NCI-H128 (cell line): ENCODE results near the gene JMJD6.
"Not testable (repeated sequence)": the region's sequence is repeated elsewhere in the genome, so short reads cannot be mapped to it uniquely, and the experiment has no call there.

Source experiments
- DNase-seq: peaks from one replicate; lab custom pipeline; 2025; ENCODE audit not compliant: unreplicated experiment; lab: John Stamatoyannopoulos, UW

The JMJD6 gene

GRCh38 chr17:76700270-76700616 lies 26.2 kb downstream of the JMJD6 start:
- no peak for DNase-seq

GRCh38 chr17:76698466-76698977 lies 27.9 kb downstream of the JMJD6 start:
- DNase-seq: not testable (repeated sequence)

GRCh38 chr17:76697702-76698465 lies 28.5 kb downstream of the JMJD6 start:
- DNase-seq: no peak

GRCh38 chr17:76696763-76697701 lies 29.4 kb downstream of the JMJD6 start:
- DNase-seq: no peak

GRCh38 chr17:76695059-76695831 lies 31.2 kb downstream of the JMJD6 start:
- DNase-seq: no peak

- no peak for DNase-seq
Observed at GRCh38 chr17:76691379-76692191, 34.8 kb downstream of the JMJD6 start.

- no peak for DNase-seq
Observed at GRCh38 chr17:76690596-76691280, 35.7 kb downstream of the JMJD6 start.

- DNase-seq: no peak
Observed at GRCh38 chr17:76689859-76690258, 36.5 kb downstream of the JMJD6 start.

GRCh38 chr17:76688165-76688622 lies 38.2 kb downstream of the JMJD6 start:
- no peak for DNase-seq

- no peak for DNase-seq
Observed at GRCh38 chr17:76687298-76688164, 38.9 kb downstream of the JMJD6 start.

GRCh38 chr17:76686538-76687297 lies 39.7 kb downstream of the JMJD6 start:
- DNase-seq: no peak

GRCh38 chr17:76685846-76686245 lies 40.6 kb downstream of the JMJD6 start:
- DNase-seq: no peak

GRCh38 chr17:76685366-76685765 lies 41.0 kb downstream of the JMJD6 start:
- no peak for DNase-seq

- no peak for DNase-seq
Observed at GRCh38 chr17:76684756-76685155, 41.6 kb downstream of the JMJD6 start.

GRCh38 chr17:76683921-76684745 lies 42.3 kb downstream of the JMJD6 start:
- DNase-seq: no peak

GRCh38 chr17:76683011-76683755 lies 43.2 kb downstream of the JMJD6 start:
- DNase-seq: no peak
